GM12874 (cell line): Measurements from ENCODE around the gene NEGR1.

Experiments
- CTCF ChIP-seq: IDR thresholded peaks from 2 replicates; pipeline ENCODE4 v1.5.1; 2011; ENCODE audit warnings: low read depth, mild to moderate bottlenecking, control low read depth, low read length, moderate library complexity; ENCODE audit not compliant: insufficient read depth

The NEGR1 gene

GRCh38 chr1:71465093-71465492 is 817.2 kb downstream of the NEGR1 start:
- TF ChIP-seq CTCF = no peak

GRCh38 chr1:71464016-71464415 is 818.3 kb downstream of the NEGR1 start:
- no peak for TF ChIP-seq CTCF

- no peak for TF ChIP-seq CTCF
Measured at GRCh38 chr1:71463144-71463543, 819.2 kb downstream of the NEGR1 start.

- no peak for TF ChIP-seq CTCF
Measured at GRCh38 chr1:71462247-71462646, 820.1 kb downstream of the NEGR1 start.

GRCh38 chr1:71461416-71461815 is 820.9 kb downstream of the NEGR1 start:
- no peak for TF ChIP-seq CTCF

- TF ChIP-seq CTCF = no peak
Measured at GRCh38 chr1:71448444-71448843, 833.9 kb downstream of the NEGR1 start.

- TF ChIP-seq CTCF = no peak
Measured at GRCh38 chr1:71438626-71439025, 843.7 kb downstream of the NEGR1 start.

- TF ChIP-seq CTCF = no peak
Measured at GRCh38 chr1:71435951-71436350, 846.4 kb downstream of the NEGR1 start.
